CD4-positive, alpha-beta T cell (primary cell): ENCODE results near the gene ZNF605. TPM values are rescaled to one million over a fixed set of nuclear protein-coding genes. Genes with fewer than 3 reads are reported as not detected.

Experiments
- ATAC-seq: fragments of 200-7000 bp; cut with Tn5 transposase; one replicate; pipeline ENCODE4 v1.10.0; 2022; ENCODE audit warnings: mild to moderate bottlenecking; ENCODE audit not compliant: poor library complexity
- CTCF ChIA-PET: fragments of 350-600 bp; sonication (Branson Sonifier 250); formaldehyde crosslinking; loops from one replicate; lab custom pipeline; 2021; ENCODE audit warnings: antibody characterized with exemption, inconsistent platforms; lab: Charles Lee
- POLR2A ChIA-PET: fragments of 350-600 bp; sonication (Branson Sonifier 250); formaldehyde crosslinking; loops from one replicate; lab custom pipeline; 2021; ENCODE audit warnings: antibody characterized with exemption, inconsistent platforms; lab: Charles Lee
- DNase-seq, 14 experiments: peaks; one replicate each; pipeline ENCODE4 v3.0.0-alpha.2; 2013 to 2020; ENCODE audit warnings: mixed read lengths in 2 of 14
- H3K27ac ChIP-seq, 2 donors: one replicate each; pipeline versions ENCODE4 v1.5.1 to v1.7.0; 2013; ENCODE audit warnings: low read length in 2 of 2, low read depth in 1 of 2, mild to moderate bottlenecking in 1 of 2
- H3K27me3 ChIP-seq, 2 experiments: 1 replicate in 1 of 2; 2 replicates in 1 of 2; pipeline versions ENCODE4 v1.6.1 to v1.7.0; 2013; ENCODE audit warnings: low read length in 2 of 2, control low read depth in 1 of 2, mild to moderate bottlenecking in 1 of 2, moderate library complexity in 1 of 2; ENCODE audit not compliant: insufficient read depth in 2 of 2, control insufficient read depth in 1 of 2
- H3K36me3 ChIP-seq: one replicate; pipeline ENCODE4 v1.6.1; 2013; ENCODE audit warnings: low read length, control low read depth; ENCODE audit not compliant: insufficient read depth
- H3K4me1 ChIP-seq: one replicate; pipeline ENCODE4 v1.6.1; 2013; ENCODE audit warnings: low read length, control low read depth; ENCODE audit not compliant: insufficient read depth
- H3K4me3 ChIP-seq: one replicate; pipeline ENCODE4 v1.5.1; 2013; ENCODE audit warnings: mild to moderate bottlenecking, low read length, moderate library complexity
- H3K9me3 ChIP-seq, 2 experiments: 1 replicate in 1 of 2; 2 replicates in 1 of 2; pipeline versions ENCODE4 v1.6.1 to v1.7.0; 2013; ENCODE audit warnings: low read length in 2 of 2, mild to moderate bottlenecking in 2 of 2, control low read depth in 1 of 2, moderate library complexity in 1 of 2; ENCODE audit not compliant: control insufficient read depth in 1 of 2, insufficient read depth in 1 of 2
- H3K27ac Mint-ChIP-seq: one replicate; pipeline ENCODE4 v1.8.0; 2020; ENCODE audit warnings: mixed read lengths
- H3K27me3 Mint-ChIP-seq: one replicate; pipeline ENCODE4 v1.8.0; 2021; ENCODE audit warnings: mixed read lengths
- H3K36me3 Mint-ChIP-seq: one replicate; pipeline ENCODE4 v1.8.0; 2021; ENCODE audit warnings: low read depth, mixed read lengths
- H3K4me1 Mint-ChIP-seq: one replicate; pipeline ENCODE4 v1.8.0; 2021; ENCODE audit warnings: low read depth, mixed read lengths
- H3K4me3 Mint-ChIP-seq: one replicate; pipeline ENCODE4 v1.8.0; 2020; ENCODE audit warnings: mild to moderate bottlenecking, mixed read lengths
- H3K9me3 Mint-ChIP-seq: one replicate; pipeline ENCODE4 v1.8.0; 2020; ENCODE audit warnings: mixed read lengths
- CTCF ChIP-seq: fragments of 200-600 bp; IDR thresholded peaks from one replicate; pipeline ENCODE4 v1.8.0; 2022; ENCODE audit warnings: antibody characterized with exemption, mild to moderate bottlenecking
- intact Hi-C, 2 experiments: fragments of 100-400 bp; cut with DNase I in 1 of 2; cut with micrococcal nuclease in 1 of 2; formaldehyde crosslinking; loops; one replicate each; pipeline versions ENCODE4 v1.15.1 to v1.9.0; 2023 to 2025; cut with DNase I, micrococcal nuclease
- total RNA-seq, 174 experiments: library from RNA in 2 of 174; stranded (reverse) in 2 of 174; gene quantifications; one replicate each; pipeline ENCODE4 v1.2.3 and lab custom pipeline; 2021 to 2026

The ZNF605 gene
- total RNA-seq, 2 experiments from 2014 or later, result 5.3 to 5.8 TPM

GRCh38 chr12:132950844-132951535, 5.1 kb downstream of the ZNF605 start:
- peaks cover 38% of the 10 kb centered on the region for H3K36me3 Mint-ChIP-seq
- DNase-seq (no peak), ATAC-seq (no peak)
- ChIA-PET CTCF (no interaction called here), POLR2A (no interaction called here)
- H3K4me3 ChIP-seq, result no peak overlapping the region
- H3K27me3 ChIP-seq, result no peaks in the 10 kb centered on the region
- no peaks in the 10 kb centered on the region for H3K27me3 Mint-ChIP-seq
- peaks cover 14% of the 10 kb centered on the region for H3K4me1 ChIP-seq
- H3K4me3 Mint-ChIP-seq, result no peak overlapping the region
- intact Hi-C loops, result no loop called here
- H3K9me3 ChIP-seq, result peaks cover 27 to 68% of the 10 kb centered on the region in 2 experiments
- no peak for TF ChIP-seq CTCF
- peaks cover 7% of the 10 kb centered on the region for H3K9me3 Mint-ChIP-seq
- H3K4me1 Mint-ChIP-seq, result peaks cover 20% of the 10 kb centered on the region
- no peak overlapping the region for H3K27ac Mint-ChIP-seq
- peaks cover 18% of the 10 kb centered on the region for H3K36me3 ChIP-seq
- no peak overlapping the region for H3K27ac ChIP-seq

- DNase-seq (no peak), ATAC-seq (no peak)
- H3K27me3 ChIP-seq, result no peaks in the 10 kb centered on the region
- peaks cover 9% of the 10 kb centered on the region for H3K4me1 ChIP-seq
- Mint-ChIP-seq H3K36me3 (peaks cover 39% of the 10 kb centered on the region), H3K4me3 (no peak overlapping the region), H3K9me3 (peaks cover 7% of the 10 kb centered on the region), H3K27me3 (no peaks in the 10 kb centered on the region), H3K4me1 (peaks cover 14% of the 10 kb centered on the region), H3K27ac (no peak overlapping the region)
- no peak for TF ChIP-seq CTCF
- ChIA-PET CTCF (no interaction called here), POLR2A (no interaction called here)
- peaks cover 33 to 73% of the 10 kb centered on the region in 2 experiments for H3K9me3 ChIP-seq
- no peak overlapping the region for H3K4me3 ChIP-seq
- H3K36me3 ChIP-seq, result peaks cover 26% of the 10 kb centered on the region
- intact Hi-C loops, result no loop called here
- H3K27ac ChIP-seq, result no peak overlapping the region
Measured at GRCh38 chr12:132949936-132950837, 5.9 kb downstream of the ZNF605 start.

- Histone ChIP-seq H3K36me3 (peaks cover 44% of the 10 kb centered on the region), H3K4me3 (no peak overlapping the region), H3K27me3 (no peaks in the 10 kb centered on the region), H3K27ac (no peak overlapping the region), H3K4me1 (no peaks in the 10 kb centered on the region), H3K9me3 (peaks cover 35 to 85% of the 10 kb centered on the region in 2 experiments)
- Mint-ChIP-seq H3K27me3 (no peaks in the 10 kb centered on the region), H3K9me3 (peaks cover 7% of the 10 kb centered on the region), H3K27ac (no peak overlapping the region), H3K4me3 (no peak overlapping the region), H3K4me1 (no peaks in the 10 kb centered on the region), H3K36me3 (peaks cover 51% of the 10 kb centered on the region)
- ATAC-seq (no peak), DNase-seq (no peak)
- no peak for TF ChIP-seq CTCF
- intact Hi-C loops, result no loop called here
- ChIA-PET POLR2A (no interaction called here), CTCF (no interaction called here)
Measured at GRCh38 chr12:132948146-132949066, 7.7 kb downstream of the ZNF605 start.
